Spleen (tissue), 11 donors: ENCODE data around the gene DDX51. TPM values are rescaled to one million over a fixed set of nuclear protein-coding genes. Genes with fewer than 3 reads are reported as not detected.
A peak's percentile ranks its signal among the peaks of the same experiment; 100 is the strongest.

Experiments used
- DNase-seq: peaks from one replicate; pipeline ENCODE4 v3.0.0-alpha.2; 2020
- H3K27ac ChIP-seq, 8 donors: fragments of 200-600 bp; sonication (generic) in 7 of 8; 1 replicate in 4 of 8; 2 replicates in 4 of 8; pipeline versions ENCODE4 v1.5.0 to v1.8.0; 2016 to 2021; ENCODE audit warnings: inconsistent platforms in 4 of 8, mild to moderate bottlenecking in 4 of 8, moderate library complexity in 1 of 8
- H3K27me3 ChIP-seq, 7 donors: fragments of 200-600 bp; sonication (generic) in 6 of 7; replicated peaks in 1 of 7; 1 replicate in 4 of 7; 2 replicates in 3 of 7; pipeline versions ENCODE4 v1.5.0 to v1.8.0; 2016 to 2021; ENCODE audit warnings: inconsistent platforms in 3 of 7, mild to moderate bottlenecking in 1 of 7
- H3K36me3 ChIP-seq, 6 donors: fragments of 200-600 bp; sonication (generic) in 5 of 6; 1 replicate in 4 of 6; 2 replicates in 2 of 6; pipeline versions ENCODE4 v1.5.0 to v1.8.0; 2016 to 2021; ENCODE audit warnings: inconsistent platforms in 2 of 6
- H3K4me1 ChIP-seq, 6 donors: fragments of 200-600 bp; sonication (generic) in 5 of 6; 1 replicate in 3 of 6; 2 replicates in 3 of 6; pipeline versions ENCODE4 v1.5.0 to v1.8.0; 2016 to 2021; ENCODE audit warnings: inconsistent platforms in 3 of 6
- H3K4me3 ChIP-seq, 8 donors: fragments of 200-600 bp; sonication (generic) in 7 of 8; 1 replicate in 4 of 8; 2 replicates in 4 of 8; pipeline versions ENCODE4 v1.5.0 to v1.8.0; 2016 to 2021; ENCODE audit warnings: inconsistent platforms in 4 of 8, mild to moderate bottlenecking in 4 of 8, moderate library complexity in 2 of 8
- H3K9me3 ChIP-seq, 8 donors: fragments of 200-600 bp; sonication (generic) in 7 of 8; 1 replicate in 4 of 8; 2 replicates in 4 of 8; pipeline versions ENCODE4 v1.5.0 to v1.8.0; 2016 to 2021; ENCODE audit warnings: inconsistent platforms in 4 of 8
- CTCF ChIP-seq, 11 experiments: fragments of 200-600 bp in 7 of 11; fragments of 450-650 bp in 4 of 11; sonication (generic) in 4 of 11; IDR thresholded peaks in 8 of 11; conservative IDR thresholded peaks in 3 of 11; 1 replicate in 7 of 11; 2 replicates in 4 of 11; pipeline versions ENCODE4 v1.4.0 to v1.8.0; 2016 to 2021; ENCODE audit warnings: antibody characterized with exemption in 11 of 11, inconsistent platforms in 4 of 11, mild to moderate bottlenecking in 1 of 11
- POLR2A ChIP-seq, 3 donors: fragments of 450-650 bp; IDR thresholded peaks; one replicate each; pipeline ENCODE4 v1.5.1; 2017; ENCODE audit warnings: antibody characterized with exemption in 3 of 3, mild to moderate bottlenecking in 1 of 3
- POLR2AphosphoS5 ChIP-seq, 3 donors: sonication (generic); formaldehyde crosslinking; IDR thresholded peaks; one replicate each; pipeline ENCODE4 v1.5.1; 2017; ENCODE audit warnings: antibody characterized with exemption in 3 of 3
- WGBS, 5 donors: extraction: QIAGEN DNeasy Blood & Tissue Kit in 3 of 5; methylation state at CpG; one replicate each; pipeline versions ENCODE4 v1.1.5 to v1.1.7; 2013 to 2018; 5-methylcytosine and 5-hydroxymethylcytosine counted together
- intact Hi-C: fragments of 100-400 bp; cut with DNase I; formaldehyde crosslinking; loops from one replicate; pipeline ENCODE4 v1.15.0; 2023; ENCODE audit warnings: low total_unique reads
- polyA plus RNA-seq, 3 donors: library from polyadenylated mRNA; stranded (reverse); fragments of 200-250 nt; gene quantifications; one replicate each; pipeline ENCODE4 v1.2.1, GENCODE V29; 2013
- total RNA-seq, 7 donors: library from RNA; depleted of rRNA in 3 of 7; stranded (reverse); fragments of >200 nt in 3 of 7; fragmentation: NEBNext Ultra II Directional in 4 of 7; extraction: Animal tissue kit (Norgen Biotek cat#: 25700) in 4 of 7; gene quantifications; one replicate each; pipeline versions ENCODE4 v1.1.0 to v1.2.1, GENCODE V29; 2016 to 2021
- donor health status: healthy with polysubstance abuse.
- donor health status: DM: no; HTN: no; CAD: no; lungs with moderate emphysema.
- donor health status: DM: no; HTN: no; CAD: no.
- donor health status: Bipolar disorder and iron deficiency.
- donor health status: healthy.
- donor health status: DM: no; HTN: no; CAD: no.
- donor health status: DM: yes; HTN: yes; CAD: no.

Gene DDX51
- total and polyA plus RNA-seq, 10 donors: 16.9 to 36.0 (median 19.5) TPM

GRCh38 chr12:132161796-132162507 lies 17.8 kb upstream of the DDX51 start:
- Histone ChIP-seq H3K9me3 (no peaks in the 10 kb centered on the region), H3K27ac (peak overlapping the region in 7 of 8 donors; percentile 54 to 75 (median 64)), H3K4me3 (peak overlapping the region in 1 of 8 donors; percentile 50), H3K36me3 (peaks cover 0 to 4% (median 0%) of the 10 kb centered on the region in 6 donors), H3K27me3 (peaks cover 0 to 14% (median 0%) of the 10 kb centered on the region in 7 donors), H3K4me1 (peaks cover 0 to 20% (median 12%) of the 10 kb centered on the region in 6 donors)
- intact Hi-C loops: no loop called here
- DNase-seq: peak; percentile 49
- no peak for TF ChIP-seq CTCF (IDR thresholded peaks at IDR 0.05 in 8 of 11, conservative IDR thresholded peaks at IDR 0.05 in 3 of 11)
- TF ChIP-seq POLR2AphosphoS5 (IDR thresholded peaks at IDR 0.05): no peak
- TF ChIP-seq POLR2A (IDR thresholded peaks at IDR 0.05): no peak
- WGBS, 5 donors: 57 to 65% (median 61%) methylated on average over 17 of the region's 17 CpGs

- intact Hi-C loops: no loop called here
- 59 to 74% (median 65%) methylated on average over 13 to 14 of the region's 14 CpGs for WGBS, 5 donors
- Histone ChIP-seq H3K9me3 (no peaks in the 10 kb centered on the region), H3K4me1 (peaks cover 0 to 20% (median 12%) of the 10 kb centered on the region in 6 donors), H3K36me3 (peaks cover 0 to 4% (median 0%) of the 10 kb centered on the region in 6 donors), H3K4me3 (no peak overlapping the region), H3K27ac (no peak overlapping the region), H3K27me3 (peaks cover 0 to 14% (median 0%) of the 10 kb centered on the region in 7 donors)
- TF ChIP-seq CTCF (IDR thresholded peaks at IDR 0.05 in 8 of 11, conservative IDR thresholded peaks at IDR 0.05 in 3 of 11): no peak
- TF ChIP-seq POLR2A (IDR thresholded peaks at IDR 0.05): no peak
- TF ChIP-seq POLR2AphosphoS5 (IDR thresholded peaks at IDR 0.05): no peak
- peak; percentile 45 for DNase-seq
Measured at GRCh38 chr12:132161036-132161781, 17.1 kb upstream of the DDX51 start.

GRCh38 chr12:132160601-132161035 lies 16.5 kb upstream of the DDX51 start:
- 87 to 90% (median 87%) methylated on average over 11 to 15 of the region's 15 CpGs for WGBS, 5 donors
- H3K36me3 ChIP-seq: peaks cover 0 to 4% (median 0%) of the 10 kb centered on the region in 6 donors
- no peaks in the 10 kb centered on the region for H3K9me3 ChIP-seq
- no peak for TF ChIP-seq POLR2AphosphoS5 (IDR thresholded peaks at IDR 0.05)
- TF ChIP-seq POLR2A (IDR thresholded peaks at IDR 0.05): no peak
- TF ChIP-seq CTCF (IDR thresholded peaks at IDR 0.05 in 8 of 11, conservative IDR thresholded peaks at IDR 0.05 in 3 of 11): no peak
- H3K27me3 ChIP-seq: peaks cover 0 to 14% (median 0%) of the 10 kb centered on the region in 7 donors
- peak; percentile 58 for DNase-seq
- no peak overlapping the region for H3K27ac ChIP-seq
- no peak overlapping the region for H3K4me3 ChIP-seq
- H3K4me1 ChIP-seq: peaks cover 0 to 20% (median 12%) of the 10 kb centered on the region in 6 donors
- intact Hi-C loops: no loop called here

GRCh38 chr12:132160016-132160415 lies 15.9 kb upstream of the DDX51 start:
- H3K4me1 ChIP-seq: peaks cover 0 to 20% (median 12%) of the 10 kb centered on the region in 6 donors
- WGBS, 5 donors: 80 to 97% (median 86%) methylated on average over 16 of the region's 16 CpGs
- no peaks in the 10 kb centered on the region for H3K9me3 ChIP-seq
- TF ChIP-seq CTCF (IDR thresholded peaks at IDR 0.05 in 8 of 11, conservative IDR thresholded peaks at IDR 0.05 in 3 of 11) (no peak), POLR2AphosphoS5 (IDR thresholded peaks at IDR 0.05) (no peak), POLR2A (IDR thresholded peaks at IDR 0.05) (no peak)
- H3K27ac ChIP-seq: no peak overlapping the region
- peaks cover 0 to 14% (median 0%) of the 10 kb centered on the region in 7 donors for H3K27me3 ChIP-seq
- peak; percentile 68 for DNase-seq
- intact Hi-C loops: no loop called here
- no peak overlapping the region for H3K4me3 ChIP-seq
- peaks cover 0 to 4% (median 0%) of the 10 kb centered on the region in 6 donors for H3K36me3 ChIP-seq
